ENCODE measurements around the gene CRELD1. TPM values are rescaled to one million over a fixed set of nuclear protein-coding genes. Genes with fewer than 3 reads are reported as not detected.
A peak's percentile ranks its signal among the peaks of the same experiment; 100 is the strongest.

CRELD1 gene
- total and polyA plus RNA-seq, 4 donors = 28.0 to 60.1 (median 41.7) TPM

DNA sequence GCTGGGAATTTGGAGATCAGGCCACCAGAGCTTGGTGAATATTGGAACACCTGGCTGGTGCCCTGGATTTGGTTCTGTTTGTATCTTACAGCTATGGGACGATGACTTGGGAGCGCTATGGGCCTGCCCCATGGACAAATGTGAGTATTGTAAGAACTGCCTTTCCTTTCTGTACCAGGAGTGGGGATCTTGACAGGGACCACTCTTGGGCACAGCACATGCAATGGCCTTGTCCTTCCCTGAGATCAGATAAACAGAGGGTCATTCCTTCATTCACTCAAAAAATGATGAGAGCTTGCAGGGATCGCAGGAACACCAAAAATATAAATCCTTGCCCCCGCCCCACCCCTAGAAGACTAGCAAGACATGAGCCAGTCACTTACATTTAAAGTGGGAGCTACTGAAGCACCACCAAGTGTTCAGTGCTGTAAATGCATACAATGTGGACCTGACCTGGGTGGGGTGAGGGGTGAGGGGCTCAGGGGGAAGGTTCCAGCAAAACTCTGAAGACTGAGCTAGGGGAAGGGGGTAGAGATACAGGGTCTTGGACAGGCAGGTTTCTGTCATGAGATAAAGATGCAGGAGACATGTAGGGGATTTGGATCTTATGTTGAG lies 2.7 kb upstream of the CRELD1 start:
- WGBS, 2 donors = 94 to 98% methylated on average over 4 of the region's 4 CpGs
- no peak for ATAC-seq (ENCODE audit: insufficient read depth, low FRiP score)
- Histone ChIP-seq H3K27me3 (ENCODE audit: control insufficient read depth in 3 of 3, insufficient read depth in 3 of 3, low read length in 2 of 3) (no peaks in the 10 kb centered on the region), H3K4me1 (ENCODE audit: control insufficient read depth in 5 of 5, insufficient read depth in 5 of 5, low read length in 5 of 5) (peaks cover 0 to 17% (median 2%) of the 10 kb centered on the region in 5 donors), H3K4me3 (no peak overlapping the region), H3K36me3 (ENCODE audit: control insufficient read depth in 4 of 4, insufficient read depth in 4 of 4, low read length in 4 of 4) (peaks cover 4 to 23% (median 13%) of the 10 kb centered on the region in 4 donors), H3K27ac (ENCODE audit: low read depth in 1 of 2, low read length in 1 of 2) (no peak overlapping the region), H3K9ac (ENCODE audit: insufficient read depth in 1 of 2, low read length in 2 of 2) (no peak overlapping the region), H3K9me3 (ENCODE audit: control insufficient read depth in 4 of 4, insufficient read depth in 3 of 4, low read length in 3 of 4) (no peaks in the 10 kb centered on the region)
- DNase-seq = no peak
- TF ChIP-seq, protein P1, sequence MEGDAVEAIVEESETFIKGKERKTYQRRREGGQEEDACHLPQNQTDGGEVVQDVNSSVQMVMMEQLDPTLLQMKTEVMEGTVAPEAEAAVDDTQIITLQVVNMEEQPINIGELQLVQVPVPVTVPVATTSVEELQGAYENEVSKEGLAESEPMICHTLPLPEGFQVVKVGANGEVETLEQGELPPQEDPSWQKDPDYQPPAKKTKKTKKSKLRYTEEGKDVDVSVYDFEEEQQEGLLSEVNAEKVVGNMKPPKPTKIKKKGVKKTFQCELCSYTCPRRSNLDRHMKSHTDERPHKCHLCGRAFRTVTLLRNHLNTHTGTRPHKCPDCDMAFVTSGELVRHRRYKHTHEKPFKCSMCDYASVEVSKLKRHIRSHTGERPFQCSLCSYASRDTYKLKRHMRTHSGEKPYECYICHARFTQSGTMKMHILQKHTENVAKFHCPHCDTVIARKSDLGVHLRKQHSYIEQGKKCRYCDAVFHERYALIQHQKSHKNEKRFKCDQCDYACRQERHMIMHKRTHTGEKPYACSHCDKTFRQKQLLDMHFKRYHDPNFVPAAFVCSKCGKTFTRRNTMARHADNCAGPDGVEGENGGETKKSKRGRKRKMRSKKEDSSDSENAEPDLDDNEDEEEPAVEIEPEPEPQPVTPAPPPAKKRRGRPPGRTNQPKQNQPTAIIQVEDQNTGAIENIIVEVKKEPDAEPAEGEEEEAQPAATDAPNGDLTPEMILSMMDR (IDR thresholded peaks at IDR 0.05; ENCODE audit: control extremely low read depth, extremely low read depth) = no peak

DNA sequence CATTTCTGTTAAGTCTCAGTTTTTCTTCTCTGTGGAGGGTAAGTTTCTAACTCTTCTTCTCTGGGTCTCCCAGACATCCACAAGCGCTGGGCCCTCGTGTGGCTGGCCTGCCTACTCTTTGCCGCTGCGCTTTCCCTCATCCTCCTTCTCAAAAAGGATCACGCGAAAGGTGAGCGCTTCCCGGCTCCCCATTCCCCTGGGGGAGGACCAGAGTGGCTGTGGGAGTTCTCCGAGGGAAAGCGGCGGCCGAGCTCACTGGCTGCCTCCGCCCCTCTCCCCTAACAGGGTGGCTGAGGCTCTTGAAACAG lies 1.1 kb upstream of the CRELD1 start:
- Histone ChIP-seq H3K4me1 (ENCODE audit: control insufficient read depth in 5 of 5, insufficient read depth in 5 of 5, low read length in 5 of 5) (peaks cover 0 to 17% (median 2%) of the 10 kb centered on the region in 5 donors), H3K4me3 (peak overlapping the region; percentile 53), H3K36me3 (ENCODE audit: control insufficient read depth in 4 of 4, insufficient read depth in 4 of 4, low read length in 4 of 4) (peaks cover 4 to 26% (median 17%) of the 10 kb centered on the region in 4 donors), H3K9ac (ENCODE audit: insufficient read depth in 1 of 2, low read length in 2 of 2) (no peak overlapping the region), H3K9me3 (ENCODE audit: control insufficient read depth in 4 of 4, insufficient read depth in 3 of 4, low read length in 3 of 4) (no peaks in the 10 kb centered on the region), H3K27ac (ENCODE audit: low read depth in 1 of 2, low read length in 1 of 2) (peak overlapping the region; percentile 86 to 93), H3K27me3 (ENCODE audit: control insufficient read depth in 3 of 3, insufficient read depth in 3 of 3, low read length in 2 of 3) (no peaks in the 10 kb centered on the region)
- ATAC-seq (ENCODE audit: insufficient read depth, low FRiP score) (no peak), DNase-seq (no peak)
- 4 to 7% methylated on average over 13 of the region's 13 CpGs for WGBS, 2 donors
- TF ChIP-seq, protein P1 (IDR thresholded peaks at IDR 0.05; ENCODE audit: control extremely low read depth, extremely low read depth) = no peak

DNA sequence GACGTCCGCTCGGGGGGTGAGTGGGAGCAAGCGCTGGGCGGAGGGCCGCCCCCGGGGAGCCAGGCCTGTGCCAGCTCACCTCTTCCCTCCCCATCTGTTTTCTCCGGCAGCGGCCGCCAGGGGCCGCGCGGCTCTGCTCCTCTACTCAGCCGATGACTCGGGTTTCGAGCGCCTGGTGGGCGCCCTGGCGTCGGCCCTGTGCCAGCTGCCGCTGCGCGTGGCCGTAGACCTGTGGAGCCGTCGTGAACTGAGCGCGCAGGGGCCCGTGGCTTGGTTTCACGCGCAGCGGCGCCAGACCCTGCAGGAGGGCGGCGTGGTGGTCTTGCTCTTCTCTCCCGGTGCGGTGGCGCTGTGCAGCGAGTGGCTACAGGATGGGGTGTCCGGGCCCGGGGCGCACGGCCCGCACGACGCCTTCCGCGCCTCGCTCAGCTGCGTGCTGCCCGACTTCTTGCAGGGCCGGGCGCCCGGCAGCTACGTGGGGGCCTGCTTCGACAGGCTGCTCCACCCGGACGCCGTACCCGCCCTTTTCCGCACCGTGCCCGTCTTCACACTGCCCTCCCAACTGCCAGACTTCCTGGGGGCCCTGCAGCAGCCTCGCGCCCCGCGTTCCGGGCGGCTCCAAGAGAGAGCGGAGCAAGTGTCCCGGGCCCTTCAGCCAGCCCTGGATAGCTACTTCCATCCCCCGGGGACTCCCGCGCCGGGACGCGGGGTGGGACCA lies 632 bp upstream of the CRELD1 start:
- ATAC-seq (ENCODE audit: insufficient read depth, low FRiP score) (peak; percentile 84), DNase-seq (peak; percentile 67 to 90 (median 84))
- Histone ChIP-seq H3K9me3 (ENCODE audit: control insufficient read depth in 4 of 4, insufficient read depth in 3 of 4, low read length in 3 of 4) (no peaks in the 10 kb centered on the region), H3K4me1 (ENCODE audit: control insufficient read depth in 5 of 5, insufficient read depth in 5 of 5, low read length in 5 of 5) (peaks cover 0 to 17% (median 2%) of the 10 kb centered on the region in 5 donors), H3K9ac (ENCODE audit: insufficient read depth in 1 of 2, low read length in 2 of 2) (no peak overlapping the region), H3K27me3 (ENCODE audit: control insufficient read depth in 3 of 3, insufficient read depth in 3 of 3, low read length in 2 of 3) (no peaks in the 10 kb centered on the region), H3K27ac (ENCODE audit: low read depth in 1 of 2, low read length in 1 of 2) (peak overlapping the region; percentile 86 to 93), H3K4me3 (peak overlapping the region; percentile 53), H3K36me3 (ENCODE audit: control insufficient read depth in 4 of 4, insufficient read depth in 4 of 4, low read length in 4 of 4) (peaks cover 4 to 29% (median 19%) of the 10 kb centered on the region in 4 donors)
- 1% methylated on average over 60 to 77 of the region's 77 CpGs for WGBS, 2 donors
- TF ChIP-seq, protein P1 (IDR thresholded peaks at IDR 0.05; ENCODE audit: control extremely low read depth, extremely low read depth) = peak; percentile 30

Data from lung (tissue), 12 donors.